Skeletal muscle cell (primary cell): ENCODE data around the gene ITGB2.
"Not testable (repeated sequence)": the region's sequence is repeated elsewhere in the genome, so short reads cannot be mapped to it uniquely, and the experiment has no call there.

Source experiments
- DNase-seq: peaks from one replicate; pipeline ENCODE4 v3.0.0-alpha.2; 2010; ENCODE audit warnings: low read depth
- H3K4me3 ChIP-seq: 2 replicates; pipeline ENCODE4 v1.5.1; 2011; ENCODE audit warnings: low read depth, mild to moderate bottlenecking, control low read depth, low read length, moderate library complexity

ITGB2 gene

DNA sequence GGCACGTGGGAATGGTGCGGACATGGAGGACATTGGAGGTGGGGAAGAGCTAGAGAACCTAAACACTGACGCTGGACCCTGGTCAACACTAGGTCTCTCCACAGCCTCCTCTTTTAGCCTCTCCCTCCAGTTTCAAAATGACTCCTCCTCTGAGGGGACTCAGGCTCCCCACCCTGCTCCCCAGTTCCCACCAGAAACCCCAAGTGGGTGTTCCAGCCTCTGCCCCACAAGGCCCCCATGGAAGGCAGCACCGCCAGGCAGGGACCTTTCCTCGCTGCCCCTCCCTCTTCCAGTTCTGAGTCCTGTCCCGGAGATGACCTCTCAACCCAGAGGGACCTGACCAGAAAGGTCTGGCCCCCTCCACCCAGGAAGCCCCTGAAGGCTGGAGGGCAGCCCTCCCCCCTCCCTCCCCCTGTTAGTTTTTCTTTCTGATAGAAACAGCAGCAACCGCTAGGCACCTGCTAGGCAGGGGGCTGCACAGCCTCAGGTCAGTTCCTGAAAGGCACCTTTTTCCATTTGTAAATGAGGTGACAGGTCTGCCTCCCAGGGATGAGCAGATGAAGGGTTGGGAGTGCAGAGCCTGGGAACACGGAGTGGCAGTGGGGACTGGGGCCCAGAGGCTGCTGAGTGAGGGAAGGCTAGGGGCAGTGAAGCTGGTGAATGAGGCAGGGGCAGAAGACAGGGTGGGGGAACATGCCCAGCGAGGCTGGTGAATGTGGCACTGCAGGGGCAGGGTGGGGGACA lies 9.3 kb upstream of the ITGB2 start:
- DNase-seq, result no peak
- H3K4me3 ChIP-seq, result no peak overlapping the region

GRCh38 chr21:44929242-44929798 lies 8.6 kb upstream of the ITGB2 start:
- DNase-seq, result no peak
- H3K4me3 ChIP-seq, result no peak overlapping the region

DNA sequence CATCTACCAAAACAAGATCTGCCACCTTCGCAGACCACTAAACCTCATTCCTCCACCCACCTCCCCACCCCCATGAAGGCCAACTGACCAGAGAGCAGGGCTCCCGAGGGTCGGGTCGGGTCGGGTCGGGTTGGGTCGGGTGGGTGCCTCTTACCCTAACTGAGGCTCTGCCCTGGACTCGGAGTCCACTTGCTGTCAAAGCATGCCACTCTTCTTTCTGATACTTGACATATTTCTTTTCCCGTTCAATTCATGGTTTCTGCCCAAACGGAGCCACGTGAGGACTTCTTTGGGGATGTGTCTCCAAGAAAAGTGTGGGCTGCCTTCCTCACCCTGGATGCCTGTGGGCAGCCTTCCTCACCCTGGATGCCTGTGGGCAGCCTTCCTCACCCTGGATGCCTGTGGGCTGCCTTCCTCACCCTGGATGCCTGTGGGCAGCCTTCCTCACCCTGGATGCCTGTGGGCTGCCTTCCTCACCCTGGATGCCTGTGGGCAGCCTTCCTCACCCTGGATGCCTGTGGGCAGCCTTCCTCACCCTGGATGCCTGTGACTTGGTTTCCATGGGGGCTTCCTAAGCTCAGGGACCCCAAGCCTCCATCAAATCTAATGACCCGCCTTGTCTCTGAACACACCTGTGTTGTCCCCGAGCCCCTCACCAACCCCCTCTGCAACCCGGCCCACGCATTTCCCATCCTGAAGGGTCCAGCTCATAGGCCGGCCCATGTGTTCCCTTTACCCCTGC lies 8.0 kb upstream of the ITGB2 start:
- peak; percentile 36 for DNase-seq
- H3K4me3 ChIP-seq, result not testable (repeated sequence)

DNA sequence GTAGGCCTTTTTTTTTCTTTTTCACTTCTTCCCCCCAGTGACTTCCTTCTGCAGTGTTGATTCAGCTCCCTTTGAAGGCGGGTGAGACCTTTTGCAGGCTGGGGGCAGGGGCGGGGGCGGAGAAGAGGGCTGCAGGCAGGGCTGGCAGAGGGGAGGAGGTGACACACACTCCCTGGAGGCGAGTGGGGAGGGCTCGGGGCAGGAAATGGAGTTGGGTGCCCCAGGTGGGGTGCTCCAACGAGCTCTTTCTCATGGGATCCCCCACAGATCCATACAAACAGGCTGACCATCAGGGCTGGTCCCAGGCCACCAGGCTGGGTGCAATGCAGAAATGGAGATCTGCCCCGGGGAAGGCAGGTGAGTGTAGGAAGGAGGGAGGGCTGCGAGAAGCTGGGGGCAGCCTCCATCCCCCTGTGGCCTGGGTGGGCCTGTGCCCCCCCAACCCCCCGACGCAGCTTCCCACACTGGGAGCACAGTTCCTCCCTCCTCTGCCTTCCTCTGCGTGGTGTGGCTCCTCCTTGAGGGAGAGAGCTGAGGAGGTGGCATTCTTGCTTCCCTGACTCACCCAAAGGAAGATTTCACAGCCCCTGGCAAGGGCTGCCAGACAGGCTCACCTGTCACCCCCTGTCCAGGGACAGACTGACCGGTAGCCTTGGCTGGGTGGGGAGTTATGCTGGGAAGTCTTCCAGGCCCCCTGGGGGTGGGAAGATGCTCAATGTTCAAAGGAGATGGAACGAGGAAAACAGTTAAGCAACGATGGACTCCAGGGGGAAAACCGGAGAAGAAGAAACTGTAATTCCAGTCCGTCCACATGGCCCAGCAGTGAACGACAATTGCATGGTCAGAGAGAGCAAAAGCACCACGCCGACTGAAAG lies 7.1 kb upstream of the ITGB2 start:
- peak overlapping the region; percentile 2 for H3K4me3 ChIP-seq
- DNase-seq, result peak; percentile 32

DNA sequence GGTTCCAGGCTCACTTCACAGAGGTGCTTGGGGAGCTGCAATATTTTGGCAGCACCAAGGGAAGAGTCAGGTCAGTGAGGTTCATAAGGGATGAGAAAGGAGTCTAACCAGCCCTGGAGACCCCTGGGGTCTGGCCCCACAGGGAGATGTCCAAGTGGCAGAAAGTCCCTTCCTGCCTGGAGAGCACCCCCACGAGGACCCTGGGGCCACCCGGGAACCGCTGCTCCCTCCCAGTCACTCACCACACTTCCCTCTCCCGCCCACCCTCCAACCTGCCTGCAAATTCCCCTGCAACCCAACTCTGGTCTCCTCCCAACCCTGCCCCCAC lies 6.5 kb upstream of the ITGB2 start:
- H3K4me3 ChIP-seq, result no peak overlapping the region
- DNase-seq, result no peak

DNA sequence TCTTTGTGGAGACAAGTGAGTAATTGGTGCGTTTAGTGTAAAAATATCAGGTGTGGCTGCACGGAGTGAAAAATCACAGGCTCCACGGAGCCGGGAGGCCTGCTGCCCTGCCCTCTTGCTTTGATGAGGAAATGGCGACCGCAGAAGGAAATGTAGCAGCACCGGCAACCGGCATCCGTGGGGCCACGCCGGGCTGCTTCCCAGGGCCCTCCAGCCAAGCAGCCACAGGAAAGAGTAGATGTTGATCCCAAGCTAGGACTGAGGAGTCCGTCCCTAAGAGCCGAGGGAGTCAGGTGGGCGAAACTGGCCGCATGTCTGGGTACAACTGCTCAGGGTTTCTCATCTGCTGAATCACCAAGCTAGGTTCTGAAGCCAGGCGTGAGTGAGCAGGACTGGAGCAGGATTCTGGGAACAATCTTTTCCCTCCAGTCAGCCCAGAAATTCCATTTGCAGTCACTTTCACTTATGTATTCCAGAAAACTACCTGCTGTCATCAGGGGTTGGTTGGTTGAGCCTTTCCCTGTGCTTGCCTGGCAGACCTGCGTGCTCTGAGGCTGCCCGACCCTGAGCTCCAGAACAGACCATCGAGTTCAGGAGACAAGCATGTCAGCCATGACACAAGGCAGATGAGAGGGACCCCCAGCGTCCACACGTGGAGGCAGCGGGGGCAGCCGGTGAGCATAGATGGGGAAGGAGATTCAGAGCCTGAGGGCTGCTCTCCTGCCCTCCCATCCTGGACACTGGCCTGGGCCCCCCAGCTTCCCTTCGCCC lies 5.8 kb upstream of the ITGB2 start:
- DNase-seq, result peak; percentile 16
- no peak overlapping the region for H3K4me3 ChIP-seq

DNA sequence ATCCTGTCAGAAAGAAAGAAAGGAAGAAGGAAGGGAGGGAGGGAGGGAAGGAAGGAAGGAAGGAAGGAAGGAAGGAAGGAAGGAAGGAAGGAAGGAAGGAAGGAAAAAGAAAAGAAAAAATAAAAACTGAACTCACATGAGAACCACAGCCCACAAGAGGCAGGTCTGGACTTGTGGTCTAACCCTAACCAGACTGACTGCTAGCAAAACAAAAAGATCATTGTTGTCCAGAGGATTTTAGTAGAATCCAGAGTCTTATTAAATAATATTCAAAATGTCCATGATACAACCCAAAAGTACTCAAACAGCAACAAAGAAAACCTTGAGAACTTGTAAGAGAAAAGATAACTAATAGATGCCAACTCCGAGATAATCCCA lies 4.7 kb upstream of the ITGB2 start:
- DNase-seq, result no peak
- H3K4me3 ChIP-seq, result no peak overlapping the region

DNA sequence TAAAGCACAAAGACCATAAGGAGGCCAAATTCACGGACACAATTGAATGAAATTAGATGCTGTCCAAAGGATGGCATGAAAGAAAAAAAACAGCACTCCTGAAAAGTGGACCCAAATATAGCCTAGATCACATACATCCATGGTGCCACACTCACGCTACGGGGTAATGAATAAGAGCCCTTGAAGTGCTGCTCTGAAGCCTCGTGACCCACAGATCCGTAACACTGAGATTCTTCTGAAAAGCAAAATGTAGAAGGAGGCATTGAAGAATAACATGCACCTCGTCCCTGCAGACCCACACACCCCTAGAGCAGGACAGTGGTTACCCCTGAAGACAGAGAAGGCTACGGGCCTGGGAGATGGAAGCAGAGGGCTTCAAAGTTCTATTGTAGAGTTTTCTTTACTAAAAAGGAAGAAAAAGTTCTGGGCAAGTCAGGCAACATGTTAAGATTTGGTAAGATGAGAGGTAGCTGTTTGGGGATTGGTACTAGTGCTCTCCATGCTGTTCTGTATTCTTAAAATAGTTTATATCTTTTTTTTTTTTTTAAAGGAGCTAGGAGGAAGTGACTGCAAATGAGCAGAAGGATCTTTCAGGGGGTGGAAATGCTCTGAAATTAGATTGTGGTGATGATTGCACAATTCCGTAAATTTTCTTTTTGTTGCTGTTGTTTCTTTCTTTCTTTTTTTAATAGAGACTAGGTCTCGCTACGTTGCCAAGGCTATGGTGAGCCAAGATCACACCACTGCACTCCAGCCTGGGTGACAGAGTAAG lies 4.1 kb upstream of the ITGB2 start:
- H3K4me3 ChIP-seq, result no peak overlapping the region
- DNase-seq, result peak; percentile 33

DNA sequence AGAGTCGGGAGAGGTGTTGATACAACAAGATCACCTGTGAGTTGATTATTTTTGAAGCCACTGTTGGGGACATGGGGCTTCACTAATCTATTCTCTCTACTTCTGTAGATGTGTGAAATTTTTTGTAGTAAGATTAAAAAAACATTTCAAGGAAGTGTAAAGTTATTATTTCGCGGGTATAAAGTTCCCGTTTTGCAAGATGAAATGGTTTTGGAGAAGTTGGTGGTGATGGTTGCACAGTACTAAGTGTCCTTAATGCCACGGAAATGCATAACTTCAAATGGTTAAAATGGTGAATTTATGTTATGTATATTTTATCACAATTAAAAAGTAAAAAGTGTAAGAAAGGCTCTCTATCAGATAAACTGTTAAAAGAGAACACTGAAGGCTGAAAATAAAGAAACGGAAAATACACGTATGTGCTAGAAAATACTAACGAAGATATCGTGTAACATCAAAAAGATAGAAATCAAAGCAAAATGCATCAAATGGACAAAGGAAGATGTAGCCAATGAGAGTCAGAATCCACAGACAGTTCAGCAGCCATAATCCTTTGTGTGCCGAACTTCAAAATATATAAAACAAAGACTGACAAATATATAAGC lies 2.9 kb upstream of the ITGB2 start:
- H3K4me3 ChIP-seq, result no peak overlapping the region
- no peak for DNase-seq

- no peak for DNase-seq
- no peak overlapping the region for H3K4me3 ChIP-seq
Observed at GRCh38 chr21:44921928-44922327, 1.2 kb upstream of the ITGB2 start.

DNA sequence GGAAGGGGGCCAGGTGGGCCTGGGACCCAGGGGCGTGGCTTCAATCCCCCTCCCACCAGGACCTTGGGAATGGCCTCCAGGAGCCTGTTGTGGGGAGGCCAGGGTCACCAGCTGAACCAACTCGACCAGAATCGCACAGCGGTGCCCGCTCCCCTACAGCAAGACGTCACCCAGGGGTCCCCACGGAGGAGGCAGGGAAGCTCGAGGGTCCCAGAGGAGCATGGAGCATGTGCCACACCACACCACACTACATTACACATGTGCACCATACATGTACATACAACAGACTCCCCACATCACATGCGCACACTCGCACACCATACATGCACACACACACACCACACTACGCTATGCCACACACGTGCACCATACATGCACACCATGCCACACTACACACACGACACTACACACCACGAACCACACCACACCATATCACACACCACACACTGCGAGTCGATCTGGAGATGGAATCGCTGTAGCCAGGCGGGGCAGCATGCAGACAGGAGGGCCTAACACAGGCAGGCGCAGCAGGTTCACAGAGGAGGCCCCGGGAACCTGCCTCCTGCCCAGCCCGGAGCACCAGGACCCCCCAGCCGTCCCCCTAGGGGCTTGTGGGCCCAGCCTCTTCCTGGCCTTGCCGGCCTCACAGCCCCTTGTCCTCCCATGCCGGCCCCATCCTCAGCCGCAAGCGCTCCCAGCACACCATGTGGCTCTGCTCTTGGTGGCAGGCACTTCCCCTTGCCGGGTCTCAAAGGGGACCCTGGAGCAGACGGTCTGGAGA lies 596 bp downstream of the ITGB2 start:
- no peak for DNase-seq
- no peak overlapping the region for H3K4me3 ChIP-seq

DNA sequence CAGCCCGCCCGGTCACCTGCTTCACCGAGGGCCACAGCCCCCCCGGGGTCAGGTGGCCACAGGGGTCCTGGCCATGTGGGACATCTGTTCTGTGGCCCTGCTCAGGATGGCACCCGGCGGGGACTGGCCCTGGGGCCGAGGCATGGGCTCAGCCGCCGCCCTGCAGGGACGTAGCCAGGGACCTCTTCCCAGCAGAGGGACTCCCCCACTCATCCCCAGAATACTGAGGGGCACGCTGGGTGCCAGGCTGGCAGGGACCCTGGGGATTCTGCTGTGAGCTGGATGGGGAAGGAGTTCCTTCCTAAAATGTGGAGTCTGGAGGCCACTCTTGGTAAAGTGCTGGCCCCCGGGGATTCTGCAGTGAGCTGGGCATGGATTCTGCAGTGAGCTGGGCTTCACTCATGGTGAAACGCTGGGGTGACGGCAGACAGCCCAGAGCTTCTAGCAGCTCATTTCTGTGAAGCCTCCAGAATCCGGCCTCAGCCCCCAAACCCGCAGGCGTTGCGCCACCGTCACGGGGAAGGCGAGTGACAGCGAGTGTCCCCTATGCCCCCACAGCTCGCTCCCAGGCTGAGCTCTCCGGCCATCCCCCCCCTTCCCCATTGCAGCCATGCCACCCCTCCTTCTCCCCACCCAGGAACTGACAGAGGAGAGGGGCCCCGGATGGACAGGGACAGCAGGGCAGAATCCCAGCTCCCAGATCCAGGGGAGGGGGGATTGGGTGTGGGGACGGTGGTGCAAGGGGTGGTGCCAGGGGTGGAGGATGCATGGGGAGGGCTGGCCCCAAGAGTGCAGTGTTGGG lies 1.4 kb downstream of the ITGB2 start:
- DNase-seq, result no peak
- H3K4me3 ChIP-seq, result no peak overlapping the region

GRCh38 chr21:44918581-44919033 lies 2.1 kb downstream of the ITGB2 start:
- H3K4me3 ChIP-seq, result no peak overlapping the region
- no peak for DNase-seq

DNA sequence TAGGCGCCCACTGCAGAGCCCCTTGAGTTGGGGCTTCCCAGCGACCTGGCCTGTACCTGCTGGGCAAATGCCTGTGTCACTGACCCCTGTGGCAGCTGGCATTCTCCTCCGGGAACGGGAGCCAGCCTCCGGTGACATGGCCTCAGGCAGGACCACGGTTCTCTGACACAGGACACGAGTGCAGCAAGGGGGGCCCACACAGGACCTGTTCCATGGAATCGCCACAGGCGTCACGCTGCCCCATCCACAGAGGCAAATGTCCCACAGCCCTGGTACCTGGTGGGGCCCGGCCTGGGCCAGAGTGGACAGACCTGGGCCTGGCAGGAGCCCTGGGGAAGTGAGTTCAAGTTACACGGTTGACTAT lies 2.6 kb downstream of the ITGB2 start:
- no peak for DNase-seq
- no peak overlapping the region for H3K4me3 ChIP-seq

- no peak overlapping the region for H3K4me3 ChIP-seq
- no peak for DNase-seq
Observed at GRCh38 chr21:44917446-44918106, 3.1 kb downstream of the ITGB2 start.

- no peak overlapping the region for H3K4me3 ChIP-seq
- no peak for DNase-seq
Observed at GRCh38 chr21:44916965-44917364, 3.7 kb downstream of the ITGB2 start.
